Left renal cortex interstitium (tissue), 4 donors: ENCODE measurements around the gene POLR1A. TPM values are rescaled to one million over a fixed set of nuclear protein-coding genes. Genes with fewer than 3 reads are reported as not detected.

ENCODE experiments used
- DNase-seq, 4 donors: peaks; one replicate each; pipeline ENCODE4 v3.0.0-alpha.2; 2013; ENCODE audit warnings: low read depth in 4 of 4, low spot score in 2 of 4, missing footprints in 1 of 4
- polyA plus RNA-seq, 4 donors: library from polyadenylated mRNA; unstranded; fragments of 120-200 nt; gene quantifications; one replicate each; pipeline ENCODE4 v1.2.1, GENCODE V29; 2013; ENCODE audit not compliant: insufficient read length in 4 of 4

Gene POLR1A
- polyA plus RNA-seq, 4 donors = 18.0 to 23.0 (median 20.6) TPM

DNA sequence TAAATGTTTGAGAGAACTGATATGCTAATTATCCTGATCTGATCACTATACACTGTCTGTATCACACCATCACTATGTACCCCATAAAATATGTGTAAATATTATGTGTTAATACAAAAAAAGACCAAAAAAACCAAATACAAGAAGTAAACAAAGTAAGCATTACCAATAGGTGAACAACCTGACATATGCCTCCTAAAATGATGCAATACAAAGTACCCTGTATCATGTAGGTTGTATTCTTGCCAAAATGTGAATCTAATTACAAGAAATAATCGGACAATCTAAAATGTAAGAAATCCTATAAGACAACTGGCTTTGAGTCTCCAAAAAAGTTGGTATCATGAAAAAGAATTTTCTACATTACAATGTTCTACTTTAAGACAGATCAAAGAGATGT, 7.8 kb downstream of the POLR1A start:
- no peak for DNase-seq

DNA sequence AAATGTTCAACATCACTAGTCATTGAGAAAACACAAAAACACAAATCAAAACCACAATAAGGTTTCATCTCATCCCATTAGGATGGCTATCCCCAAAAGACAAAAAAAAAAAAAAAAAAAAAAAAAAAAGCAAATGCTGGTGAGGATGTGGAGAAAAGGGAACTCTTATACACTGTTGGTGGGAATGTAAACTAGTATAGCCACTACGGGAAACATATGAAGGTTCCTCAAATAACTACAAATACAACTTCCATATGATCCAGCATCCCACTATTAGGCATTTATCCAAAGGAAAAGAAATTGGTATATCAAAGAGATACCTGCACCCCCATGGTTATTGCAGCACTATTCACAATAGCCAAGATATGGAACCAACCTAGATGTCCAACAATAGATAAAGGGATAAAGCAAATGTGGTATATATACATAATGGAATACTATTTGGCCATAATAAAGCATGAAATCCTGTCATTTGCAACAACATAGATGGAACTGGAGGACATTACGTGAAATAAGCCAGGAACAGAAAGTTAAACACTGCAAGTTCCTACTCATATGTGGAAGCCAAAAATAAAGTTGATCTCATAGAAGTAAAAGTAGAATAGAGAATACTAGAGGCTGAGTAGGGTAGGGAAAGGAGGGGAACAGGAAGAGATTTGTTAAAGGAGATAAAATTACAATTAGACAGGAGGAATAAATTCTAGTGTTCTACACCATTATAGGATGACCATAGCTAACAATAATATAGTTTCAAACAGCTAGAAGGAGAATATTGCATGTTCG, 8.4 kb downstream of the POLR1A start:
- no peak for DNase-seq

GRCh38 chr2:86094229-86094628, 11.5 kb downstream of the POLR1A start:
- DNase-seq = no peak

DNA sequence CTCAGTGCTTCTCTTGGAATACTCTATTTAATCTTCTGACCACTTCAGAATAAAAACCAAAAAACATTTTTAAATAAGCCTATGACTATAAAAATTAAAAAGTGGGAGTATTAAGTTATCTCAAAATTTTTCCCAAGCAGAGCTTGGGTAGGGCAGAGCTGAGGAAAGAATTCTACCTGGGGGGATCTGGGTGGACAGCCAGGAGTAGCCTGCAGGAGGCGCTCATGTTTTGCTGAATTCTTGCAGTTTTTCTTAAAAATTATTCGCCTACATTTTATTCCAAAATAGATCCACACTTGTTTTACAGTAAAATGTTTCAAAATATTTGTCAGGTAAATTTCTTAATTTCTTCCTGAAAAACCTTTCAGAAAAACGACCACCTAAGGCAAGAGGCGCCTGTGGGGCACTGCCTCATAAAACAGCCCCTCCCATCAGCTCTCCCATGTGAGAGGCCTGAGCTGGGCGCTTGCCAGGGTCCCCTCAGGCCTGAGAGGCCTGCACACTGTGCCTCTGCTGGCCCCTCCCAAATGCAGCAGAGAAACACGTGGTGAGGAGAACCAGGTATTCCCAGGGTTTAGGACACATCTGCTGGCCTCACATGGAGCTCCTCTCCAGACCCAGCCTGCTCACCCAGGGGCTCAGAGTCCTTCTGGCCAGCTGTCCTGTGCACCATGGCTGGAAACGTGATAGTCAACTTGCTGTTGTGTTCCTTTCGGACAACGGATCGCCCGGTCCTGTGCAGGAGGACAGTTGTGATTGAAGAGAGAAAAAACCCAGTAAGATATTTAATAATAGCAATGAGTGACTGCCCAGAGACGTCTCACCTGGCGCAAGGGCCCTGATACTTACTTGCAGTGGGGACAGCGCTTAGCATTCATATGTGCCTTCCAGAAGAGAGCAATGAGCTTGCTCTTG, 17.5 kb downstream of the POLR1A start:
- DNase-seq = no peak

DNA sequence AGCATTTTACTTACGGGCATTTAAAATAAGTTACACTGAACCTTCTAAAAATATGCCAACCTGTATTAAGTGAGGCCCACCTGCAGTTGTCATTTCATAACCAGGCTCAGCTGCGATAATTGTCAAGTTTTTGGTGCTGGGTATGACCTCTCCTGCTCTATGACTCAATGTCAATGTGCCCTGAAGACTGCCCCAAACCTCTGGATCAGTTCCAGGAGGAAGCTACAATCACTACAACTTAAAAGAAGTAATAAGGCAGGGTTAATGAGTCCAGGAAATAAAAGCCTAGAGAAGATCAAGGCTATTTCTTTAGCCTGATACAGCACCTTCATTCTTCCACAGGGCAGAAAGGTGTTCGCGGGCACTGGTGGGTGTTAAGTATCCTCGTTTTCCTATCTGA, 22.9 kb downstream of the POLR1A start:
- DNase-seq = no peak

GRCh38 chr2:86081724-86082123, 24.0 kb downstream of the POLR1A start:
- DNase-seq = no peak

- no peak for DNase-seq
Measured at GRCh38 chr2:86079981-86080911, 25.4 kb downstream of the POLR1A start.

DNA sequence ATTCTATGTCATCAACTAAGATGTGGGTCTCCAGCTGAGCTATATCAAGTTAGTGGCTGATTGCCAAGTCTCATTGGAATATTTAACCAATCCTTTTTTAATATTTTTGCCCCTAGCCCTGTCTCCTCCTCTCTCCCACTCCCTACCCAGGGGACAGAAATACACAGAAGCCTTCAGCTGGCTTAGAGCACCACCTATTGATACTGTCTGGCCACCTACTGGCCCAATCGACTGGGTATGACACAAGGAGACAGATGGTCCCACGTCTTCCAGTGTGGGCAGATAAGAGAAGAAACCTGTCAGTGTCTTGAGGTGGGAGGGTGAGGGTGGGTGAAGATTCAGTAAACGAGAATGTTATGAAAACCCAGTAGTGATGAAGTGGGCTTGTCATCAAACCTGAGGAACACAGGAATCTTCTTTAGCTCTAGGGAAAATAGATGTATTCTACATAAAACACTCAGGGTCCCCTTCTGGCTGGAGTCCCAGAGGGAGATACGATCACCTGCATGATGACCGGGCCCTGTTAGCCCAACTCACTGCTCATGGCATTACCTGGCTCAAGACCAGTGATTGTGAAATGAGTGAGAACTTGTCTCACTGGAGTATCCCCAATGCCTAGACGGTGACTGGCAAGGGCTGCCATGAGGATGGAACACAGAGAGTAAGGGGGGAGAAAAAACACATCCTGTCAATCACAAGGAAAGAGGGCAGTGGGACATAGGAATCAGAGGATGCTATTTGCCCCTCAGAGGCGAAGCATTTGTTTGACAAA, 26.7 kb downstream of the POLR1A start:
- no peak for DNase-seq

DNA sequence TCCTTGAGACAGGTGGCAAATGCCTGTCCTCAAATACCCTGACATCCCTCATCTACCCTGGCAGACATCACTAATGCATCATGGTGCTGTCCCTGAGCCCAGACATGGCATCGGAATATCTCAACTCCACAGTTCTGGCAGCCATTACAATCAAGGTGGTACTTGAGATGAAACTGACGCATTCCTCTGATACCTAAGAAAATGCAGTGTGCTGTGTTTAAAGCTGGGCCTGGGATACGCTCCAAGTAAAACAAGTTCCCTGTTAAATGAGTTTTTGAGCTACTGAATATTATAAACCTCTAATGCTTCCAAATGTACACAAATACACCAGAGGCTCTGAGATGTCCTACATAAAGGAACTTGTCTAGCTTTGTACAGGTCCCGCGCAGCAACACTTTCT, 29.8 kb downstream of the POLR1A start:
- no peak for DNase-seq

DNA sequence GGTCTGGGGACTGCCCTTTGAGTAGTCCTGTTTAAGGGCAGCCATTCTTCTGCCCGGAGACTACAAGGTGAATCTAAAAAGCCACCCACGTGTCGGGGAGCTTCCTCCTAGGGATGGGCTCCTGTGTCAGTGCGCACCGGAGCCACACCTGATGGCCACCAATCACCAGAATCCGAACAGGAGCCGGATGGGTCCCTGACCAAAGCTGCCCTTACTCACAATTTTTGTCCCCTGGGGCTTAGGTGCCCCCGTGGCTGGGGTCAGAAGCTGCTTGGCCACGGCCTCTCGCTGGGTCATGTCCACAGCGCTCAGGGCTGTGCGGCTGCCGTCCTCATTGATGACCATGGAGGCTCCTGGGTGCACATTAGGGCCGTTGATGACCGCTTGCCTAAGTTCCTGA, 30.9 kb downstream of the POLR1A start:
- DNase-seq = no peak

GRCh38 chr2:86074256-86074655, 31.4 kb downstream of the POLR1A start:
- no peak for DNase-seq

- DNase-seq = no peak
Measured at GRCh38 chr2:86073225-86073624, 32.5 kb downstream of the POLR1A start.

GRCh38 chr2:86072271-86072858, 33.3 kb downstream of the POLR1A start:
- DNase-seq = no peak

DNA sequence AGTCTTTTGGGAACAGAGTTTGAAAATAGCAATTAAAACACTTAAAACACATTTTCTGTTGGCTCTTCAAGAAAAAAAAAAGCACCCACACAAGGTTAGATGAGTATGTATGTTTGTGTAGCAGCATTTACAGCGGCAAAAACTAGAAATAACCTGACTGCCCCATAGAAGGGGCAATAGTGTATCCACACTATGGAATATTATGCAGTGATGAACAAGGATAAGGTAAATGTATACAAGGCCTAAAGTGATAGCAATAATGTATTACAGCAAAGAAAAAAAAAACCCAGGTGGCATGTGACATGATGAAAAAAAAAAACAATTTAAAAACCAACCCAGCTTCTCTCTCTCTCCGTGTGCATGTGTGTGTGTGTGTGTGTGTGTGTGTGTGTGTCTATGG, 34.8 kb downstream of the POLR1A start:
- no peak for DNase-seq

- no peak for DNase-seq
Measured at GRCh38 chr2:86069783-86070339, 35.8 kb downstream of the POLR1A start.

- DNase-seq = no peak
Measured at GRCh38 chr2:86069091-86069685, 36.5 kb downstream of the POLR1A start.

- no peak for DNase-seq
Measured at GRCh38 chr2:86068648-86069047, 37.0 kb downstream of the POLR1A start.

DNA sequence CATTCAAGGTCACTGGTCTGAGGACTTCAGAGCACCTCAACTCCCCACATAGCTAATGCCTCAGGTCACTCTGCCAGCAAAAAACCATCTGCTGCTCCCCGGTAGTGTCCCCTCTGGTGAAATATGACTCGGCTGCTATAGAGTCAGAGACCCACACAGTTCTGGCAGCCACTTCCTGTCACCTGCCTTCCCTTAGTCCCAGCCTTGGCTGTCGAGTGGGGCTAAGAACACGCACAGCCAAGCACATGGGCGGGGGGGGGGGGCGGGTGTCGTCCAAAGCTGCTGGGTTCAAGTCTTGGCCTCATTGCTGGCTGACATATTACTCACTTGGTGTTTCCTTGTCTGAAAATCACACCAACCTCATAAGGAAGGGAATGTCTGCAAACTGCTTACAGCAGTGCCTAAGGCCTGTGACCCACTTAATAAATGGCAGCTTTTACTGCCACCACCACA, 37.5 kb downstream of the POLR1A start:
- DNase-seq = no peak

DNA sequence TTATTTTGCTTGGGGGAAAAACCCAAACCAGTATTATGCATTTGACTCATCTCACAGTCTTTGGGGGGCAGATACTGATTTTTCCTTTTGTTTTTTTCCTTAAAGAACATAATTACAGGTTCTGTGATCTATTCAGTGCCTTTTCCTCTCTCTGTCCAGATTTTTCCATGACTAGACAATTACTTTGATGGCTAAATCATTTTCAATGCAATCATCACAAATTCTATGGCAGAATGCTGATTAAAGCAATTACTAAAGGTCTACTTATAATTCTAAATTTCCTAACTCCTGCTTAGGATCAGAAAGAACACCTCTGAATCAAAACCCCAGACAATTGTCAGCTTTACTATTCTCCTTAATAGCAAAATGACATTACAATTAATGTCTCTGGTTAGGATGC, 38.8 kb downstream of the POLR1A start:
- no peak for DNase-seq
